Measurements from ENCODE around the gene AOAH.

AOAH gene

DNA sequence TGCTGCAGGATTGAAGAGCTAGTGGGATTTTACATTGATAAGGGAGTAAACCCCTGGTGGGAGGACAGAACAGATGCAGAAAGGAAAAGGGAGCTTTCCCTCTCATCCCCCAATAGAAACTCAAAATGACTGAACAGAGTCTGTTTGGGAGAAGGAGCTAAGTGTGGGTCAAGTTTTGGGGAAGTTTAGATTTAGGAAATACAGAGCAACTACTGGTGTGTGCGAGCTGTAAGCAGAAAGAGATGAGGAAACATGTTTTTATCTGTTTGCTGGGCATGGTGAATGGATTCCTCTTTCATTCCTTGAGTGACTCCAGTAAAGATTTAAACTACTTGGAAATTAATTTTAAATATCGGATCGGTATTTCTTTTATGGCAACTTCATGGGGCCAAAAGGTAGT, 132.7 kb downstream of the AOAH start:
- H3K27me3 ChIP-seq (replicated peaks; ENCODE audit: insufficient read depth, low read length), result no peaks in the 10 kb centered on the region
- DNase-seq, result no peak
- no peaks in the 10 kb centered on the region for H3K36me3 ChIP-seq (replicated peaks; ENCODE audit: insufficient read depth, low read length)
- no peak overlapping the region for H3K4me3 ChIP-seq (ENCODE audit: low read length)
- H3K9ac ChIP-seq (ENCODE audit: low read length), result no peak overlapping the region
- no peaks in the 10 kb centered on the region for H3K79me2 ChIP-seq (ENCODE audit: low read length)
- H3K4me2 ChIP-seq (ENCODE audit: low read depth, low read length), result no peak overlapping the region
- H2AFZ ChIP-seq (ENCODE audit: low read length), result no peak overlapping the region
- H4K20me1 ChIP-seq (ENCODE audit: insufficient read depth, low read length), result no peaks in the 10 kb centered on the region
- no peaks in the 10 kb centered on the region for H3K9me3 ChIP-seq (replicated peaks; ENCODE audit: insufficient read depth, low read length)
- no peaks in the 10 kb centered on the region for H3F3A ChIP-seq (ENCODE audit: insufficient read depth, low read length)
- TF ChIP-seq EZH2phosphoT487 (IDR thresholded peaks at IDR 0.05; ENCODE audit: low read length) (no peak), EZH2 (optimal IDR thresholded peaks at IDR 0.05; ENCODE audit: low read depth, low read length) (no peak)
- TF ChIP-seq, protein P1, sequence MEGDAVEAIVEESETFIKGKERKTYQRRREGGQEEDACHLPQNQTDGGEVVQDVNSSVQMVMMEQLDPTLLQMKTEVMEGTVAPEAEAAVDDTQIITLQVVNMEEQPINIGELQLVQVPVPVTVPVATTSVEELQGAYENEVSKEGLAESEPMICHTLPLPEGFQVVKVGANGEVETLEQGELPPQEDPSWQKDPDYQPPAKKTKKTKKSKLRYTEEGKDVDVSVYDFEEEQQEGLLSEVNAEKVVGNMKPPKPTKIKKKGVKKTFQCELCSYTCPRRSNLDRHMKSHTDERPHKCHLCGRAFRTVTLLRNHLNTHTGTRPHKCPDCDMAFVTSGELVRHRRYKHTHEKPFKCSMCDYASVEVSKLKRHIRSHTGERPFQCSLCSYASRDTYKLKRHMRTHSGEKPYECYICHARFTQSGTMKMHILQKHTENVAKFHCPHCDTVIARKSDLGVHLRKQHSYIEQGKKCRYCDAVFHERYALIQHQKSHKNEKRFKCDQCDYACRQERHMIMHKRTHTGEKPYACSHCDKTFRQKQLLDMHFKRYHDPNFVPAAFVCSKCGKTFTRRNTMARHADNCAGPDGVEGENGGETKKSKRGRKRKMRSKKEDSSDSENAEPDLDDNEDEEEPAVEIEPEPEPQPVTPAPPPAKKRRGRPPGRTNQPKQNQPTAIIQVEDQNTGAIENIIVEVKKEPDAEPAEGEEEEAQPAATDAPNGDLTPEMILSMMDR (IDR thresholded peaks at IDR 0.05; ENCODE audit: low read length), result no peak
- no peak overlapping the region for H3K27ac ChIP-seq (ENCODE audit: low read length)
- H3K4me1 ChIP-seq (ENCODE audit: low read length), result no peaks in the 10 kb centered on the region
- H3K9me2 ChIP-seq (replicated peaks; ENCODE audit: insufficient read depth, low read length), result no peaks in the 10 kb centered on the region

DNA sequence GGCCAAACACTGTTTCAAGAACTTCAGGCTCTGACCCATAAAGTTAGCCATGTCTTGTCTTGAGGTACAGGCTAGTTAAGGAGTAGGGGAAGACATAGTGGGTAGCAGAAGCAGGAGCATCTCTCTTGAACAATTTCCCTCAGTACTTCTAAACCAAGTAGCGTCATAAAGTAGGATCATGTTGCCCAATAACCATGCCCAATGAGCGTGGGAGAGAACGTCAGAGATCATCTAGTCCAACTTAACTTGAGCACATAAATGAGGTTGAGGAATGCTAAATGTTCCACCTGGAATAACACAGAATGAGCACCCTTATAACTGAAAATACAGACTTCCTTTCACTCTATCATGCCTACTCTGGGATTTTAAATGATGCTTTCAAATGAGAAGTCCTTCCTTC, 134.9 kb downstream of the AOAH start:
- Histone ChIP-seq H3K9ac (ENCODE audit: low read length) (no peak overlapping the region), H3K4me2 (ENCODE audit: low read depth, low read length) (no peak overlapping the region), H2AFZ (ENCODE audit: low read length) (no peak overlapping the region), H3K4me3 (ENCODE audit: low read length) (no peak overlapping the region), H3F3A (ENCODE audit: insufficient read depth, low read length) (no peaks in the 10 kb centered on the region), H3K27ac (ENCODE audit: low read length) (no peak overlapping the region), H3K27me3 (replicated peaks; ENCODE audit: insufficient read depth, low read length) (no peaks in the 10 kb centered on the region), H3K36me3 (replicated peaks; ENCODE audit: insufficient read depth, low read length) (no peaks in the 10 kb centered on the region), H4K20me1 (ENCODE audit: insufficient read depth, low read length) (no peaks in the 10 kb centered on the region), H3K9me2 (replicated peaks; ENCODE audit: insufficient read depth, low read length) (no peaks in the 10 kb centered on the region), H3K4me1 (ENCODE audit: low read length) (no peaks in the 10 kb centered on the region), H3K79me2 (ENCODE audit: low read length) (no peaks in the 10 kb centered on the region), H3K9me3 (replicated peaks; ENCODE audit: insufficient read depth, low read length) (no peaks in the 10 kb centered on the region)
- no peak for TF ChIP-seq EZH2phosphoT487 (IDR thresholded peaks at IDR 0.05; ENCODE audit: low read length)
- TF ChIP-seq, protein P1 (IDR thresholded peaks at IDR 0.05; ENCODE audit: low read length), result no peak
- no peak for TF ChIP-seq EZH2 (optimal IDR thresholded peaks at IDR 0.05; ENCODE audit: low read depth, low read length)
- no peak for DNase-seq

DNA sequence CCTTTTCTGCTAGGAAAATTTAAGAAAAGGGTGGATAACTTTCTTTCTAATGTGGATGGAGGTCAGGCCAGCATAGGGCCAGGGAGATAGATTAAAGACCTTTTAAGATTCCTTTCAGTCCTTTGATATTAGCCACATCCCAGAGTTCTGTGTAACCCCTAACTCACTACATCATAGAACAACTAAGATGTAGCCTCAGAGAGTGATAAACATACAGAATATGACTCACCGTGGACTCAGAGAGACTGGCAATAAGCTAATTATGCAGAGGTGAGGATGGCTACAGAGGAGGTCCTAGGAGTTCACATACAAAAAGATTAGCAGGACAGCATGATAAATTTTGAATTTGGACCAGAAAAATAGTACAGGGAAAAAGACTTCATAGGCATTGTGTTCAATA, 141.0 kb downstream of the AOAH start:
- Histone ChIP-seq H4K20me1 (ENCODE audit: insufficient read depth, low read length) (no peaks in the 10 kb centered on the region), H2AFZ (ENCODE audit: low read length) (no peak overlapping the region), H3K27me3 (replicated peaks; ENCODE audit: insufficient read depth, low read length) (no peaks in the 10 kb centered on the region), H3K4me1 (ENCODE audit: low read length) (no peaks in the 10 kb centered on the region), H3K36me3 (replicated peaks; ENCODE audit: insufficient read depth, low read length) (no peaks in the 10 kb centered on the region), H3K79me2 (ENCODE audit: low read length) (no peaks in the 10 kb centered on the region), H3K9me2 (replicated peaks; ENCODE audit: insufficient read depth, low read length) (no peaks in the 10 kb centered on the region), H3K27ac (ENCODE audit: low read length) (no peak overlapping the region), H3F3A (ENCODE audit: insufficient read depth, low read length) (no peaks in the 10 kb centered on the region), H3K9me3 (replicated peaks; ENCODE audit: insufficient read depth, low read length) (no peaks in the 10 kb centered on the region), H3K4me3 (ENCODE audit: low read length) (no peak overlapping the region), H3K4me2 (ENCODE audit: low read depth, low read length) (no peak overlapping the region), H3K9ac (ENCODE audit: low read length) (no peak overlapping the region)
- TF ChIP-seq, protein P1 (IDR thresholded peaks at IDR 0.05; ENCODE audit: low read length), result no peak
- no peak for TF ChIP-seq EZH2 (optimal IDR thresholded peaks at IDR 0.05; ENCODE audit: low read depth, low read length)
- TF ChIP-seq EZH2phosphoT487 (IDR thresholded peaks at IDR 0.05; ENCODE audit: low read length), result no peak
- no peak for DNase-seq
